Osteoblast (primary cell): ENCODE results near the gene NUFIP1. TPM values are rescaled to one million over a fixed set of nuclear protein-coding genes. Genes with fewer than 3 reads are reported as not detected.
A peak's percentile ranks its signal among the peaks of the same experiment; 100 is the strongest.

Source experiments
- DNase-seq: peaks from one replicate; pipeline ENCODE4 v3.0.0; 2011; ENCODE audit warnings: low spot score, mixed read lengths; ENCODE audit not compliant: insufficient read length; ENCODE audit errors: missing footprints
- H2AFZ ChIP-seq: 2 replicates; pipeline ENCODE4 v1.6.0; 2011; ENCODE audit warnings: mild to moderate bottlenecking, low read length
- H3K27ac ChIP-seq: 2 replicates; pipeline ENCODE4 v1.5.1; 2011; ENCODE audit warnings: mild to moderate bottlenecking, low read depth, low read length, moderate library complexity
- H3K27me3 ChIP-seq: 2 replicates; pipeline ENCODE4 v1.6.0; 2012; ENCODE audit warnings: mild to moderate bottlenecking, control low read depth, inconsistent platforms, low read length, moderate library complexity; ENCODE audit not compliant: insufficient read depth
- H3K36me3 ChIP-seq: 2 replicates; pipeline ENCODE4 v1.5.1; 2011; ENCODE audit warnings: mild to moderate bottlenecking, low read length, control low read depth, moderate library complexity; ENCODE audit not compliant: insufficient read depth
- H3K4me1 ChIP-seq: 2 replicates; pipeline ENCODE4 v1.5.1; 2011; ENCODE audit warnings: mild to moderate bottlenecking, low read length, control low read depth, moderate library complexity; ENCODE audit not compliant: insufficient read depth
- H3K4me2 ChIP-seq: 2 replicates; pipeline ENCODE4 v1.6.0; 2011; ENCODE audit warnings: mild to moderate bottlenecking, low read length; ENCODE audit not compliant: insufficient read depth
- H3K4me3 ChIP-seq: fragments of 200-600 bp; sonication (generic); 3 replicates; pipeline ENCODE4 v1.5.1; 2012; ENCODE audit warnings: mild to moderate bottlenecking, low read length, inconsistent platforms; ENCODE audit not compliant: insufficient read depth
- H3K79me2 ChIP-seq: 2 replicates; pipeline ENCODE4 v1.6.0; 2012; ENCODE audit warnings: mild to moderate bottlenecking, low read length, control low read depth, inconsistent platforms; ENCODE audit not compliant: insufficient read depth
- H3K9me3 ChIP-seq: 2 replicates; pipeline ENCODE4 v1.5.1; 2011; ENCODE audit warnings: low read depth, low read length, control low read depth
- H4K20me1 ChIP-seq: 2 replicates; pipeline ENCODE4 v1.6.0; 2012; ENCODE audit warnings: mild to moderate bottlenecking, low read length, control low read depth; ENCODE audit not compliant: insufficient read depth
- total RNA-seq: library from RNA; depleted of rRNA; stranded (reverse); fragments of >200 nt; gene quantifications from 2 replicates; pipeline ENCODE4 v1.2.3, GENCODE V29; 2012
- TF ChIP-seq, protein P1 (sequence below): IDR thresholded peaks from 2 replicates; pipeline ENCODE4 v1.5.1; 2011; ENCODE audit warnings: mild to moderate bottlenecking, low read depth, low read length, moderate library complexity; ENCODE audit errors: extremely low read depth

The NUFIP1 gene
- total RNA-seq, 1 donor, result 3.3 TPM

DNA sequence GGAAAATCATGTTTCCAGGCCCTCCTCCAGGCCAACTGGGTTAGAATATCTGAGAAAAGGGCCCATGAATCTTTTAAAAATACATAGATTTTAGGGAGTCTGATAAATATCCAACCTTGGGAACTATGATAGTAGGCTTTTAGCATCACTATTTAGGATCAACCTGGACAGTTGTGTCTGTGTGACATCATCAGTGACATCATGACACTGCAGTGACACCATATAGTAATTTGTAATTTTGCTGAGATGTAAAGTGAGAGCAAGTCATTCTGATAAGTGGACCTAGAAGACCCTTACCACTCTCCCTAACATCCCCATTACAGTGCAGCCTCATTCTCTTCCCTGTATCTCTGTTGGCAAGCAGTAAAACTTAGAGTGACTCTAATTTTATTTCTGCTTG is 14.1 kb upstream of the NUFIP1 start:
- TF ChIP-seq, protein P1, sequence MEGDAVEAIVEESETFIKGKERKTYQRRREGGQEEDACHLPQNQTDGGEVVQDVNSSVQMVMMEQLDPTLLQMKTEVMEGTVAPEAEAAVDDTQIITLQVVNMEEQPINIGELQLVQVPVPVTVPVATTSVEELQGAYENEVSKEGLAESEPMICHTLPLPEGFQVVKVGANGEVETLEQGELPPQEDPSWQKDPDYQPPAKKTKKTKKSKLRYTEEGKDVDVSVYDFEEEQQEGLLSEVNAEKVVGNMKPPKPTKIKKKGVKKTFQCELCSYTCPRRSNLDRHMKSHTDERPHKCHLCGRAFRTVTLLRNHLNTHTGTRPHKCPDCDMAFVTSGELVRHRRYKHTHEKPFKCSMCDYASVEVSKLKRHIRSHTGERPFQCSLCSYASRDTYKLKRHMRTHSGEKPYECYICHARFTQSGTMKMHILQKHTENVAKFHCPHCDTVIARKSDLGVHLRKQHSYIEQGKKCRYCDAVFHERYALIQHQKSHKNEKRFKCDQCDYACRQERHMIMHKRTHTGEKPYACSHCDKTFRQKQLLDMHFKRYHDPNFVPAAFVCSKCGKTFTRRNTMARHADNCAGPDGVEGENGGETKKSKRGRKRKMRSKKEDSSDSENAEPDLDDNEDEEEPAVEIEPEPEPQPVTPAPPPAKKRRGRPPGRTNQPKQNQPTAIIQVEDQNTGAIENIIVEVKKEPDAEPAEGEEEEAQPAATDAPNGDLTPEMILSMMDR, result no peak

DNA sequence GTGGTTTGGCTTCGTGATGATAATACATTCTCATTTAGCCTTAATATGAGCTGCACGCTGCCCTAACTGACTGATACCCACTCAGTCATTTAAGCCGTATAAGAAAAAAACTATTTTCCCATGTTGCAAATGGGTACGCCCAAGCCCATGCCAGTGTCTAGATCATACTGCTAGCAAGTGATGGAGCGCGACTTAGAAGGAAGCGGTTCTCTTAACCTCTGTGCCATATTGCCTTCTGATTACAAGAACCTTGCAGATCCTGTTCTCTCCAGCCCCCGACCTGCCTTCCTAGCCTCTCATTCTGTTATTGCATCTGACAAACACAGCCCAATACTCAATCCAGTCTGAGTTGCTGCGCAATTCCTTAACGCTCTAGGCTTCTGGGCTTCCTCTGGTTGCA is 670 bp upstream of the NUFIP1 start:
- TF ChIP-seq, protein P1, result no peak
- peak overlapping the region; percentile 96 for H2AFZ ChIP-seq
- H3K4me1 ChIP-seq, result peaks cover 22% of the 10 kb centered on the region
- peak overlapping the region; percentile 96 for H3K27ac ChIP-seq
- H3K4me2 ChIP-seq, result peak overlapping the region; percentile 90
- H3K4me3 ChIP-seq, result peak overlapping the region; percentile 99
- no peaks in the 10 kb centered on the region for H3K9me3 ChIP-seq
- H3K27me3 ChIP-seq, result no peaks in the 10 kb centered on the region
- peak; percentile 68 for DNase-seq
- H3K36me3 ChIP-seq, result no peaks in the 10 kb centered on the region
- H3K79me2 ChIP-seq, result peaks cover 92% of the 10 kb centered on the region
- H4K20me1 ChIP-seq, result peaks cover 13% of the 10 kb centered on the region

More for the DNA sequence above, 14.1 kb upstream of the NUFIP1 start:
- H3K36me3 ChIP-seq, result peaks cover 24% of the 10 kb centered on the region
- no peak for DNase-seq
- H3K27ac ChIP-seq, result no peak overlapping the region
- peaks cover 7% of the 10 kb centered on the region for H3K79me2 ChIP-seq
- no peaks in the 10 kb centered on the region for H3K27me3 ChIP-seq
- no peak overlapping the region for H3K4me3 ChIP-seq
- no peak overlapping the region for H2AFZ ChIP-seq
- no peaks in the 10 kb centered on the region for H3K9me3 ChIP-seq
- H4K20me1 ChIP-seq, result no peaks in the 10 kb centered on the region
- H3K4me1 ChIP-seq, result no peaks in the 10 kb centered on the region
- no peak overlapping the region for H3K4me2 ChIP-seq

DNA sequence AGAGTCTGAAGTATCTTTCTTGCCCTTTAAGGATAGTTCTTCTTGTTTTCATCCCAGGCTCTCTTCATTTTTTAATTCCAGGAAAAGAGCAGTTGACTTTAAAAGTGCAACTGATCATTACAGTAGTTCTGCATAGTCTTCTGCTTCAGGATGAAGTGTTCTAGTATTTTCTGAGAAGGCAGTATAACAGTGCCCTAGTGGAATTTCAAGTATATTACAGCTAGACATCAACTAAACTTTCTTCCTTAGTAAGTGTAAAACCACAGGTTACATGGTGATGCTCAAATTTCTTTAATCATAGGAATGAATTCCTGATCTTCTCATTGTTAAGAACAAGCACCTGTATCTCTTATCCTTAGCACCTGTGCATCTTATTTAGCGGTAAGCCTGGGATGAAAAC is 10.9 kb downstream of the NUFIP1 start:
- no peaks in the 10 kb centered on the region for H3K27me3 ChIP-seq
- TF ChIP-seq, protein P1, result peak; percentile 22
- no peak overlapping the region for H3K27ac ChIP-seq
- H3K9me3 ChIP-seq, result no peaks in the 10 kb centered on the region
- peaks cover 15% of the 10 kb centered on the region for H3K79me2 ChIP-seq
- H3K36me3 ChIP-seq, result peaks cover 38% of the 10 kb centered on the region
- H2AFZ ChIP-seq, result no peak overlapping the region
- no peak overlapping the region for H3K4me3 ChIP-seq
- H3K4me2 ChIP-seq, result no peak overlapping the region
- peaks cover 6% of the 10 kb centered on the region for H3K4me1 ChIP-seq
- no peaks in the 10 kb centered on the region for H4K20me1 ChIP-seq
- DNase-seq, result no peak

DNA sequence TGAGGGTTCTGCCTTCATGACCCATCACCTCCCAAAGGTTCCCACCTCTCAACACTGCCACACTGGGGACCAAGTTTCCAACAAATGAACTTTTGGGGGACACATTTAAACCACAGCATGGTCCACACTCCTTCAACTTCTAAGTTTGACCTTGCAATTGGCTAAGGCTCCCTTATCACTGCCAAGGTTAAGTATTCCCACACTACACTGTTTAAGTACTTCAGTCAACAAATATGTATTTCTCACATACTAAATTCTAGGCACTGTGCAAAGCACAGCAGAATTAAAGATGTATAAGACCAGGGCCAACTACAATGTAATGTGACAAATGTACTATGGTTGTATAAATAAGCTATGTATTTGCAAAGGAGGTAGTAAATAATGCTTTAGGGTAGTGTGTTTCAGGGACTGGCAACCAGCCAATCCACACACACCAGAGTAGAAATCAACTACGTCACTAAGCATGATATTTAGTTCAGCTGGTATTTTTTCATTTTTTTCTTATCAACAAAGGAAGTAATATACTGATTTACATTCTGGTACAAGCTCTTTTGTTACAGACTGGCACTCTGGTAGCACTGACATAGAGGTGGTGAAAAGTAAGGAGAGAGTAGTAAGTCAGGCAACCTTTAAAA is 12.2 kb downstream of the NUFIP1 start:
- no peak overlapping the region for H3K4me3 ChIP-seq
- H3K4me2 ChIP-seq, result no peak overlapping the region
- no peak for DNase-seq
- peaks cover 38% of the 10 kb centered on the region for H3K36me3 ChIP-seq
- TF ChIP-seq, protein P1, result no peak
- peaks cover 11% of the 10 kb centered on the region for H3K4me1 ChIP-seq
- no peaks in the 10 kb centered on the region for H4K20me1 ChIP-seq
- no peaks in the 10 kb centered on the region for H3K9me3 ChIP-seq
- peaks cover 4% of the 10 kb centered on the region for H3K79me2 ChIP-seq
- no peaks in the 10 kb centered on the region for H3K27me3 ChIP-seq
- H3K27ac ChIP-seq, result no peak overlapping the region
- no peak overlapping the region for H2AFZ ChIP-seq
